ENCODE results near the gene PYGO2. TPM values are rescaled to one million over a fixed set of nuclear protein-coding genes. Genes with fewer than 3 reads are reported as not detected.

Gene PYGO2
- total RNA-seq, 1 donor, result 18.5 TPM

GRCh38 chr1:154971341-154971998 lies 9.9 kb upstream of the PYGO2 start:
- Histone ChIP-seq H3K79me2 (ENCODE audit: insufficient read depth, low read length) (peaks cover 54% of the 10 kb centered on the region), H4K20me1 (ENCODE audit: insufficient read depth, low read length) (peaks cover 29% of the 10 kb centered on the region), H3K4me3 (ENCODE audit: insufficient read depth, low read length) (peak overlapping the region; percentile 83), H3K27ac (ENCODE audit: low read depth, low read length) (peak overlapping the region; percentile 97), H3K27me3 (ENCODE audit: insufficient read depth, low read length) (no peaks in the 10 kb centered on the region), H3K4me1 (ENCODE audit: insufficient read depth, low read length) (peaks cover 64% of the 10 kb centered on the region), H2AFZ (ENCODE audit: low read length) (no peak overlapping the region), H3K9me3 (ENCODE audit: low read depth, low read length) (no peaks in the 10 kb centered on the region), H3K4me2 (ENCODE audit: insufficient read depth, low read length) (peak overlapping the region; percentile 99), H3K36me3 (ENCODE audit: insufficient read depth, low read length) (peaks cover 20% of the 10 kb centered on the region)
- TF ChIP-seq, protein P1, sequence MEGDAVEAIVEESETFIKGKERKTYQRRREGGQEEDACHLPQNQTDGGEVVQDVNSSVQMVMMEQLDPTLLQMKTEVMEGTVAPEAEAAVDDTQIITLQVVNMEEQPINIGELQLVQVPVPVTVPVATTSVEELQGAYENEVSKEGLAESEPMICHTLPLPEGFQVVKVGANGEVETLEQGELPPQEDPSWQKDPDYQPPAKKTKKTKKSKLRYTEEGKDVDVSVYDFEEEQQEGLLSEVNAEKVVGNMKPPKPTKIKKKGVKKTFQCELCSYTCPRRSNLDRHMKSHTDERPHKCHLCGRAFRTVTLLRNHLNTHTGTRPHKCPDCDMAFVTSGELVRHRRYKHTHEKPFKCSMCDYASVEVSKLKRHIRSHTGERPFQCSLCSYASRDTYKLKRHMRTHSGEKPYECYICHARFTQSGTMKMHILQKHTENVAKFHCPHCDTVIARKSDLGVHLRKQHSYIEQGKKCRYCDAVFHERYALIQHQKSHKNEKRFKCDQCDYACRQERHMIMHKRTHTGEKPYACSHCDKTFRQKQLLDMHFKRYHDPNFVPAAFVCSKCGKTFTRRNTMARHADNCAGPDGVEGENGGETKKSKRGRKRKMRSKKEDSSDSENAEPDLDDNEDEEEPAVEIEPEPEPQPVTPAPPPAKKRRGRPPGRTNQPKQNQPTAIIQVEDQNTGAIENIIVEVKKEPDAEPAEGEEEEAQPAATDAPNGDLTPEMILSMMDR (IDR thresholded peaks at IDR 0.05; ENCODE audit: extremely low read depth, low read depth, low read length), result no peak
- peak; percentile 81 for DNase-seq (ENCODE audit: insufficient read length, low spot score, missing footprints)

DNA sequence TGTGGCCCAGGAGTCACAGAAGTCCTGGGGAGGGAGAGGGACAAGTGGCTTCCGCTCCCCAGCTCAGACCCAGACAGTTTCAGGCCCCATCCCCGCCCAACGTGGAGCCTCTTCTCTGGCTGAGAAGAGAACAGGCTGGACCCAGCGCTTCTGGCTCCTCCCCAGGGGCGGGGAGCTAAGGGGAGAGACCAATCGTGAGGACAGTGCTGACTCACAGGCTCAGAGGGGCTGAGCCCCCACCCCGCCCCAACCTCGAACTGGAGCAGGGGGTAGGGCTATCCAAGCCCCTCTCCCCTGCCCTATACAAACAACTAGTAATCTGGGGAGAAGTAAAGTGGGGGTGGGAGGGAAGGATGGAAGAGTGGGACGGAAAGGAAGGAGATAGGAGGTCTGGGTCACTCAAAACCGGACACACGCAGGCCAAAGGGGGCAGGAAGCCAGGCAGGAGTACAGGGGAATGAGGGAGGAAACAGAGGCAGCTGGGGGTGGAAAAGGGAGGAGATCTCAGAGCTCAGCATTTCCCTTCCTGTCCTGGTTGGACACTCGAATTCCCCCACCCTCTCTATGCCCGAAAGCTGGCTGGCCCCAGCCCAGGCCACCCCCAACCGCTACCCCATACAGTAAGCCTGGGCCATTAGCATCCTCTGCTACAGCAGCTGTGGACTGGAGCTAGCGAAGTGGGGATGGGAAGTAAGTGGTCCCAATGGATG lies 9.2 kb upstream of the PYGO2 start, which contains the start of gene SHC1:
SHC1 (minus strand) TSS at position 117 of the 710 bp plus-strand sequence. CDS start 221 bp downstream, outside the sequence.
- peaks cover 54% of the 10 kb centered on the region for H3K79me2 ChIP-seq (ENCODE audit: insufficient read depth, low read length)
- H3K27ac ChIP-seq (ENCODE audit: low read depth, low read length), result peak within 1 kb of the TSS; percentile 97
- no peaks in the 10 kb centered on the region for H3K9me3 ChIP-seq (ENCODE audit: low read depth, low read length)
- H2AFZ ChIP-seq (ENCODE audit: low read length), result no peak within 1 kb of the TSS
- H4K20me1 ChIP-seq (ENCODE audit: insufficient read depth, low read length), result peaks cover 32% of the 10 kb centered on the region
- peak; percentile 98 for DNase-seq (ENCODE audit: insufficient read length, low spot score, missing footprints)
- H3K4me3 ChIP-seq (ENCODE audit: insufficient read depth, low read length), result peak within 1 kb of the TSS; percentile 83
- TF ChIP-seq, protein P1 (IDR thresholded peaks at IDR 0.05; ENCODE audit: extremely low read depth, low read depth, low read length), result no peak
- no peaks in the 10 kb centered on the region for H3K27me3 ChIP-seq (ENCODE audit: insufficient read depth, low read length)
- peak within 1 kb of the TSS; percentile 99 for H3K4me2 ChIP-seq (ENCODE audit: insufficient read depth, low read length)
- peaks cover 59% of the 10 kb centered on the region for H3K4me1 ChIP-seq (ENCODE audit: insufficient read depth, low read length)
- H3K36me3 ChIP-seq (ENCODE audit: insufficient read depth, low read length), result peaks cover 27% of the 10 kb centered on the region

DNA sequence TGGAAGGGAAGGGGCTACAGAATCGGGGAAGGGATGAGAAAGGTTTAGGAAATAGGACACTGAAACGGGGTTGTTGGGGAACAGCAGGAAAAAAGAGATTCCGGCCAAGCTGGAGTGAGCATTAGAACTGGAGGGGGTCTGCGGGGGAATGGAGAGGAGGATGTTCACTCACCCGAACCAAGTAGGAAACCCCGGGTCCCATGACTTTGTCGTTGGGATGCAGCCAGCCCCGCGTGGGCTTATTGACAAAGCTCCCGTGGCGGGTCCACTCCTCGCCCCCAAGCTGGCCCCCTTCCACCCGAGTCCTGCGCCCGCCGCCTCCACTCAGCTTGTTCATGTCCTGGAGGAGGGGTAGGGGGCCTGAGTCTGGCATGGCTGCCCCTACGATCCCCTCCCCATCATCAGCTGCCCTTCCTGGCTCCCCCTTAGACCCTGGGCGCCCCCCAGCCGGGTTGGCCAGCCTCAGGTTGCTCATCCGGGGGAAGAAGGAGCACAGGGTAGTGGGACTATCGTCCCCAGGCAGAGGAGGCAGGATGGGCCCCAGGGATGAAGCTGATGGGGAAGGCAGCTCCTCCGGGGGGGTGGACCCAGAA lies 8.4 kb upstream of the PYGO2 start:
- Histone ChIP-seq H3K36me3 (ENCODE audit: insufficient read depth, low read length) (peaks cover 34% of the 10 kb centered on the region), H2AFZ (ENCODE audit: low read length) (no peak overlapping the region)
- peak; percentile 80 for DNase-seq (ENCODE audit: insufficient read length, low spot score, missing footprints)

More for the DNA sequence above, 8.4 kb upstream of the PYGO2 start:
- peak overlapping the region; percentile 97 for H3K27ac ChIP-seq (ENCODE audit: low read depth, low read length)
- peaks cover 39% of the 10 kb centered on the region for H4K20me1 ChIP-seq (ENCODE audit: insufficient read depth, low read length)
- peak overlapping the region; percentile 83 for H3K4me3 ChIP-seq (ENCODE audit: insufficient read depth, low read length)
- H3K9me3 ChIP-seq (ENCODE audit: low read depth, low read length), result no peaks in the 10 kb centered on the region
- no peaks in the 10 kb centered on the region for H3K27me3 ChIP-seq (ENCODE audit: insufficient read depth, low read length)
- H3K4me1 ChIP-seq (ENCODE audit: insufficient read depth, low read length), result peaks cover 59% of the 10 kb centered on the region
- peak overlapping the region; percentile 99 for H3K4me2 ChIP-seq (ENCODE audit: insufficient read depth, low read length)
- TF ChIP-seq, protein P1 (IDR thresholded peaks at IDR 0.05; ENCODE audit: extremely low read depth, low read depth, low read length), result no peak
- peaks cover 55% of the 10 kb centered on the region for H3K79me2 ChIP-seq (ENCODE audit: insufficient read depth, low read length)
